Gastroesophageal sphincter (tissue), 4 donors: Measurements from ENCODE around the gene PCK1. TPM values are rescaled to one million over a fixed set of nuclear protein-coding genes. Genes with fewer than 3 reads are reported as not detected.

ENCODE experiments used
- ATAC-seq: fragments of 150-250 bp; one replicate; pipeline ENCODE4 v1.9.1; 2016; ENCODE audit warnings: mild to moderate bottlenecking, moderate library complexity
- H3K27ac ChIP-seq, 4 donors: fragments of 200-600 bp; sonication (generic) in 3 of 4; 1 replicate in 3 of 4; 2 replicates in 1 of 4; pipeline ENCODE4 v1.5.1; 2016 to 2019
- H3K27me3 ChIP-seq: fragments of 200-600 bp; sonication (generic); one replicate; pipeline ENCODE4 v1.5.1; 2019
- H3K36me3 ChIP-seq, 2 donors: fragments of 200-600 bp; sonication (generic); one replicate each; pipeline ENCODE4 v1.5.1; 2019; ENCODE audit warnings: control low read depth in 1 of 2
- H3K4me1 ChIP-seq, 3 donors: fragments of 200-600 bp; sonication (generic); 1 replicate in 2 of 3; 2 replicates in 1 of 3; pipeline ENCODE4 v1.5.1; 2016 to 2019; ENCODE audit warnings: control low read depth in 2 of 3
- H3K4me3 ChIP-seq, 2 donors: fragments of 200-600 bp; sonication (generic); one replicate each; pipeline ENCODE4 v1.5.1; 2019; ENCODE audit warnings: mild to moderate bottlenecking in 1 of 2, moderate library complexity in 1 of 2
- H3K9me3 ChIP-seq, 3 donors: fragments of 200-600 bp; sonication (generic); one replicate each; pipeline ENCODE4 v1.5.1; 2017 to 2019; ENCODE audit warnings: control low read depth in 2 of 3
- CTCF ChIP-seq, 4 experiments: fragments of 200-600 bp in 2 of 4; fragments of 450-650 bp in 2 of 4; sonication (generic) in 1 of 4; IDR thresholded peaks; one replicate each; pipeline ENCODE4 v1.5.1; 2017 to 2019; ENCODE audit warnings: antibody characterized with exemption in 4 of 4, mild to moderate bottlenecking in 2 of 4, moderate library complexity in 2 of 4
- EP300 ChIP-seq: sonication (generic); formaldehyde crosslinking; IDR thresholded peaks from one replicate; pipeline ENCODE4 v1.6.1; 2017; ENCODE audit warnings: antibody characterized with exemption, mild to moderate bottlenecking
- POLR2A ChIP-seq, 2 donors: fragments of 450-650 bp; IDR thresholded peaks; one replicate each; pipeline ENCODE4 v1.6.1; 2017; ENCODE audit warnings: antibody characterized with exemption in 2 of 2, mild to moderate bottlenecking in 2 of 2, moderate library complexity in 1 of 2
- POLR2AphosphoS5 ChIP-seq: sonication (generic); formaldehyde crosslinking; IDR thresholded peaks from one replicate; pipeline ENCODE4 v1.6.1; 2017; ENCODE audit warnings: antibody characterized with exemption
- WGBS, 2 donors: methylation state at CpG; one replicate each; pipeline ENCODE4 v1.1.5; 2018; ENCODE audit warnings: low coverage in 1 of 2; 5-methylcytosine and 5-hydroxymethylcytosine counted together
- total RNA-seq, 4 donors: library from RNA; depleted of rRNA; stranded (reverse); fragments of >200 nt; gene quantifications; one replicate each; pipeline ENCODE4 v1.1.0, GENCODE V29; 2016

PCK1 gene
- total RNA-seq, 4 donors from 2014 or later, result 0.15 to 3.2 (median 0.23) TPM

GRCh38 chr20:57614490-57615444 is 53.9 kb downstream of the PCK1 start:
- TF ChIP-seq CTCF (IDR thresholded peaks at IDR 0.05) (no peak), POLR2AphosphoS5 (no peak)
- H3K27me3 ChIP-seq, result peaks cover 30% of the 10 kb centered on the region
- H3K36me3 ChIP-seq, result no peaks in the 10 kb centered on the region
- H3K4me3 ChIP-seq, result no peak overlapping the region
- no peak for ATAC-seq
- no peak overlapping the region for H3K27ac ChIP-seq
- 85 to 87% methylated on average over 4 of the region's 16 CpGs for WGBS, 2 donors
- H3K4me1 ChIP-seq, result no peaks in the 10 kb centered on the region
- H3K9me3 ChIP-seq, result no peaks in the 10 kb centered on the region

GRCh38 chr20:57615445-57615811 is 54.5 kb downstream of the PCK1 start:
- no peak overlapping the region for H3K27ac ChIP-seq
- no peaks in the 10 kb centered on the region for H3K4me1 ChIP-seq
- no peak for TF ChIP-seq CTCF (IDR thresholded peaks at IDR 0.05)
- TF ChIP-seq EP300, result no peak
- TF ChIP-seq POLR2AphosphoS5, result no peak
- TF ChIP-seq POLR2A (IDR thresholded peaks at IDR 0.05), result no peak
- WGBS, 2 donors, result 69% methylated on average over 7 of the region's 8 CpGs; no CpG with 5 or more reads in 1 of the 2 donors
- no peaks in the 10 kb centered on the region for H3K36me3 ChIP-seq
- H3K4me3 ChIP-seq, result no peak overlapping the region
- H3K27me3 ChIP-seq, result peaks cover 23% of the 10 kb centered on the region
- H3K9me3 ChIP-seq, result no peaks in the 10 kb centered on the region
- no peak for ATAC-seq

GRCh38 chr20:57616143-57616951 is 55.4 kb downstream of the PCK1 start:
- Histone ChIP-seq H3K36me3 (no peaks in the 10 kb centered on the region), H3K27me3 (peaks cover 17% of the 10 kb centered on the region), H3K4me3 (no peak overlapping the region), H3K27ac (no peak overlapping the region), H3K9me3 (no peaks in the 10 kb centered on the region), H3K4me1 (no peaks in the 10 kb centered on the region)
- TF ChIP-seq POLR2A (IDR thresholded peaks at IDR 0.05) (no peak), POLR2AphosphoS5 (no peak), EP300 (no peak)
- ATAC-seq, result no peak
- WGBS, 2 donors, result 70 to 96% methylated on average over 2 to 4 of the region's 20 CpGs

- WGBS, 2 donors, result 86 to 93% methylated on average over 3 to 4 of the region's 6 CpGs
- no peaks in the 10 kb centered on the region for H3K9me3 ChIP-seq
These were observed 56.3 kb downstream of the PCK1 start for GRCh38 chr20:57617079-57617795.

More at GRCh38 chr20:57617079-57617795, 56.3 kb downstream of the PCK1 start:
- TF ChIP-seq POLR2A (IDR thresholded peaks at IDR 0.05) (no peak), CTCF (IDR thresholded peaks at IDR 0.05) (no peak), EP300 (no peak), POLR2AphosphoS5 (no peak)
- Histone ChIP-seq H3K4me3 (no peak overlapping the region), H3K27ac (no peak overlapping the region), H3K27me3 (peaks cover 25% of the 10 kb centered on the region), H3K36me3 (no peaks in the 10 kb centered on the region), H3K4me1 (no peaks in the 10 kb centered on the region)
- ATAC-seq, result no peak

Other genes starting within 250 kb of the PCK1 start
- not detected for gene SPO11, start 231.3 kb upstream of the PCK1 start, total RNA-seq
- gene RAE1, start 209.9 kb upstream of the PCK1 start, total RNA-seq, result 10 to 100 TPM; 16.5 to 30.4 (median 25.1) TPM
- gene RBM38, start 169.7 kb upstream of the PCK1 start, total RNA-seq, result 100 to 1,000 TPM in 2 of 4 donors, 10 to 100 TPM in 2; 50.9 to 190 (median 106) TPM
- not detected for gene CTCFL, start 36.0 kb upstream of the PCK1 start, total RNA-seq
- gene ZBP1, start 59.3 kb downstream of the PCK1 start, total RNA-seq, result under 1 TPM in 2 of 4 donors, not detected in 2; 0.08 to 0.32 TPM
- 10 to 100 TPM in 3 of 4 donors, 1 to 10 TPM in 1; 9.6 to 47.5 (median 18.9) TPM for gene PMEPA1, start 148.9 kb downstream of the PCK1 start, total RNA-seq